HG03025 (cell line): ENCODE data around the gene SMIM3.
"Not testable (repeated sequence)": the region's sequence is repeated elsewhere in the genome, so short reads cannot be mapped to it uniquely, and the experiment has no call there.

ENCODE experiments used
- ATAC-seq: cut with Tn5 transposase; IDR thresholded peaks from one replicate; pipeline ENCODE4 v1.9.1; 2021; ENCODE audit warnings: mild to moderate bottlenecking, moderate library complexity; ENCODE audit not compliant: unreplicated experiment, low FRiP score

SMIM3 gene

GRCh38 chr5:150778517-150779396, at the start of gene SMIM3:
Gene SMIM3, plus strand, starts transcription at chr5:150778757. Its CDS starts 16,684 bp downstream, at chr5:150795441.
- ATAC-seq: no peak

GRCh38 chr5:150729859-150730258, 48.7 kb upstream of the SMIM3 start:
- no peak for ATAC-seq

GRCh38 chr5:150731669-150732242, 46.8 kb upstream of the SMIM3 start:
- ATAC-seq: no peak

GRCh38 chr5:150734579-150735384, 43.8 kb upstream of the SMIM3 start:
- no peak for ATAC-seq

GRCh38 chr5:150738862-150739261, 39.7 kb upstream of the SMIM3 start:
- ATAC-seq: no peak

GRCh38 chr5:150740992-150741391, 37.6 kb upstream of the SMIM3 start:
- no peak for ATAC-seq

- not testable (repeated sequence) for ATAC-seq
These were observed 36.0 kb upstream of the SMIM3 start for GRCh38 chr5:150742455-150743141.

- not testable (repeated sequence) for ATAC-seq
These were observed 35.4 kb upstream of the SMIM3 start for GRCh38 chr5:150743142-150743488.

GRCh38 chr5:150750469-150750868, 28.1 kb upstream of the SMIM3 start:
- no peak for ATAC-seq

GRCh38 chr5:150751096-150751891, 27.3 kb upstream of the SMIM3 start:
- no peak for ATAC-seq

- ATAC-seq: no peak
These were observed 25.1 kb upstream of the SMIM3 start for GRCh38 chr5:150753463-150753862.

- no peak for ATAC-seq
These were observed 24.7 kb upstream of the SMIM3 start for GRCh38 chr5:150753863-150754262.

GRCh38 chr5:150757087-150757649, 21.4 kb upstream of the SMIM3 start:
- no peak for ATAC-seq

- peak; percentile 25 for ATAC-seq
These were observed 20.4 kb upstream of the SMIM3 start for GRCh38 chr5:150758203-150758530.

GRCh38 chr5:150758531-150759333, 19.8 kb upstream of the SMIM3 start, which contains the start of gene DCTN4:
Gene DCTN4, minus strand, starts transcription at chr5:150759017. Its CDS starts 24 bp downstream, at chr5:150758993.
- ATAC-seq: peak; percentile 96

- no peak for ATAC-seq
These were observed 19.3 kb upstream of the SMIM3 start for GRCh38 chr5:150759334-150759583.

- no peak for ATAC-seq
These were observed 16.3 kb upstream of the SMIM3 start for GRCh38 chr5:150762211-150762610.

GRCh38 chr5:150763023-150763769, 15.4 kb upstream of the SMIM3 start:
- ATAC-seq: no peak
